K562 (cell line): ENCODE results near the gene DUSP10. TPM values are rescaled to one million over a fixed set of nuclear protein-coding genes. Genes with fewer than 3 reads are reported as not detected.

Source experiments
- ATAC-seq: fragments of 200-7000 bp; cut with Tn5 transposase; 3 replicates; pipeline ENCODE4 v1.9.1; 2020; ENCODE audit warnings: moderate library complexity
- BruUV-seq: library from RNA; stranded (reverse); fragments of 400-500 nt; replicated peaks from 2 replicates; lab custom pipeline; 2021; lab: Mats Ljungman, UMichigan
- CTCF ChIA-PET: fragments of 300-600 bp; formaldehyde crosslinking; extraction: SDS; loops from one replicate; lab custom pipeline; 2021; ENCODE audit warnings: low intra/inter-chr PET ratio; lab: Yijun Ruan, JAX
- POLR2A ChIA-PET: fragments of 300-600, 350-650 bp; sonication (Branson Sonifier 250); formaldehyde crosslinking; extraction: SDS; loops from one replicate; lab custom pipeline; 2021; ENCODE audit warnings: antibody characterized with exemption, inconsistent platforms; lab: Yijun Ruan, JAX
- DNase-seq, 4 experiments: peaks; one replicate each; pipeline versions ENCODE4 v3.0.0 to v3.0.0-alpha.2; 2011 to 2018; ENCODE audit warnings: low spot score in 3 of 4, mixed read lengths in 3 of 4; ENCODE audit errors: extremely low read depth in 1 of 4
- FAIRE-seq: peaks from 2 replicates; lab custom pipeline; 2011; peaks lifted over from hg19 to GRCh38; lab: Jason Lieb, UNC
- H2AFZ ChIP-seq: 2 replicates; pipeline ENCODE4 v1.6.0; 2011; ENCODE audit warnings: low read depth, low read length, control low read depth, inconsistent platforms
- H3K27ac ChIP-seq: fragments of 200-600 bp; 3 replicates; pipeline ENCODE4 v1.8.0; 2011; ENCODE audit warnings: low read depth, mild to moderate bottlenecking, control low read depth, inconsistent platforms, low read length, moderate library complexity, mixed read lengths; ENCODE audit errors: extremely low read depth
- H3K27me3 ChIP-seq, 2 experiments: fragments of 300-600 bp in 1 of 2; 2 replicates in 1 of 2; 3 replicates in 1 of 2; pipeline versions ENCODE4 v1.6.0 to v1.8.0; 2011; ENCODE audit warnings: inconsistent platforms in 2 of 2, low read length in 2 of 2, mild to moderate bottlenecking in 1 of 2, mixed read lengths in 1 of 2, moderate library complexity in 1 of 2; ENCODE audit not compliant: control insufficient read depth in 2 of 2, insufficient read depth in 2 of 2
- H3K36me3 ChIP-seq: fragments of 300-600 bp; 3 replicates; pipeline ENCODE4 v1.8.0; 2011; ENCODE audit warnings: mild to moderate bottlenecking, low read length, inconsistent platforms; ENCODE audit not compliant: control insufficient read depth, insufficient read depth
- H3K4me1 ChIP-seq, 2 experiments: fragments of 200-600 bp in 1 of 2; replicated peaks in 1 of 2; 2 replicates in 1 of 2; 3 replicates in 1 of 2; pipeline versions ENCODE4 v1.5.1 to v1.8.0; 2011; ENCODE audit warnings: inconsistent platforms in 2 of 2, low read length in 2 of 2, mild to moderate bottlenecking in 1 of 2, mixed read lengths in 1 of 2, moderate library complexity in 1 of 2; ENCODE audit not compliant: control insufficient read depth in 2 of 2, insufficient read depth in 2 of 2
- H3K4me2 ChIP-seq: 2 replicates; pipeline ENCODE4 v1.6.1; 2011; ENCODE audit warnings: low read length, control low read depth, inconsistent platforms, mixed read lengths; ENCODE audit not compliant: insufficient read depth
- H3K4me3 ChIP-seq: fragments of 200-600 bp; sonication (generic), shearing (Covaris generic); 2 replicates; pipeline ENCODE4 v1.5.1; 2016; ENCODE audit warnings: control low read depth, inconsistent platforms
- H3K79me2 ChIP-seq: fragments of 200-600 bp; 3 replicates; pipeline ENCODE4 v1.8.0; 2011; ENCODE audit warnings: low read length, inconsistent platforms; ENCODE audit not compliant: control insufficient read depth, insufficient read depth
- H3K9ac ChIP-seq, 2 experiments: 2 replicates each; pipeline versions ENCODE4 v1.6.0 to v1.6.1; 2011; ENCODE audit warnings: low read depth in 2 of 2, low read length in 2 of 2, control low read depth in 1 of 2, inconsistent platforms in 1 of 2, mild to moderate bottlenecking in 1 of 2, mixed read lengths in 1 of 2; ENCODE audit not compliant: insufficient read depth in 1 of 2
- H3K9me1 ChIP-seq: one replicate; pipeline ENCODE4 v1.6.0; 2011; ENCODE audit warnings: inconsistent platforms, mild to moderate bottlenecking, low read length, moderate library complexity; ENCODE audit not compliant: control insufficient read depth, insufficient read depth
- H3K9me3 ChIP-seq: replicated peaks from 2 replicates; pipeline ENCODE4 v1.5.1; 2011; ENCODE audit warnings: low read depth, low read length, inconsistent platforms; ENCODE audit not compliant: control insufficient read depth, insufficient read depth
- H4K20me1 ChIP-seq: replicated peaks from 2 replicates; pipeline ENCODE4 v1.6.1; 2011; ENCODE audit warnings: low read length, inconsistent platforms, mixed read lengths; ENCODE audit not compliant: control insufficient read depth, insufficient read depth
- ATF7 ChIP-seq: fragments of 450-650 bp; IDR thresholded peaks from 2 replicates; pipeline ENCODE4 v1.7.1; 2014; ENCODE audit warnings: mild to moderate bottlenecking, moderate library complexity
- BCOR ChIP-seq: fragments of 450-650 bp; IDR thresholded peaks from 2 replicates; pipeline ENCODE4 v1.6.1; 2016
- BDP1 ChIP-seq: IDR thresholded peaks from 3 replicates; pipeline ENCODE4 v1.6.1; 2011; ENCODE audit not compliant: insufficient read length, insufficient read depth
- CSDE1 ChIP-seq, 2 experiments: fragments of 450-650 bp; IDR thresholded peaks; 2 replicates each; pipeline ENCODE4 v1.6.1; 2016; ENCODE audit warnings: mild to moderate bottlenecking in 1 of 2
- HOXB6 ChIP-seq: fragments of 250-450 bp; sonication (Bioruptor Pico); IDR thresholded peaks from 2 replicates; pipeline ENCODE4 v1.5.1; 2022; ENCODE audit warnings: mild to moderate bottlenecking, borderline replicate concordance
- NFRKB ChIP-seq: fragments of 450-650 bp; IDR thresholded peaks from 2 replicates; pipeline ENCODE4 v1.6.1; 2016; ENCODE audit warnings: low read depth
- RAD21 ChIP-seq, 2 experiments: fragments of 250-450 bp in 1 of 2; fragments of 450-650 bp in 1 of 2; sonication (Bioruptor Pico) in 1 of 2; formaldehyde crosslinking in 1 of 2; IDR thresholded peaks in 1 of 2; conservative IDR thresholded peaks in 1 of 2; 2 replicates each; pipeline versions ENCODE4 v1.4.0 to v1.8.0; 2020 to 2022; ENCODE audit warnings: mild to moderate bottlenecking in 2 of 2, moderate library complexity in 1 of 2
- WGBS: fragments of 100-300 bp; shearing (Covaris generic); methylation state at CpG from one replicate; pipeline ENCODE4 v1.1.6; 2016; ENCODE audit warnings: low coverage, mixed read lengths; ENCODE audit not compliant: insufficient coverage; ENCODE audit errors: missing lambda C conversion rate; 5-methylcytosine and 5-hydroxymethylcytosine counted together
- in situ Hi-C: fragments of 300-500 bp; cut with MboI; formaldehyde crosslinking; loops from 4 replicates; pipeline ENCODE4 v1.15.0; 2018; ENCODE audit warnings: inconsistent platforms, mixed read lengths
- intact Hi-C: fragments of 100-400 bp; cut with micrococcal nuclease; formaldehyde crosslinking; loops from 2 replicates; pipeline ENCODE4 v1.14.2; 2022
- polyA plus RNA-seq, 8 experiments: library from polyadenylated mRNA; depleted of rRNA in 4 of 8; stranded (reverse) in 5 of 8; unstranded in 3 of 8; fragments of >200 nt; fragmentation: Nextera tagmentation in 2 of 8; fragmentation: Illumina TruSeq in 1 of 8; extraction: Ambion mirVana in 2 of 8; extraction: Trizol in 1 of 8; gene quantifications; 2 replicates each; pipeline versions ENCODE4 v1.2.1 to v1.2.3, GENCODE V29; 2011 to 2014; ENCODE audit warnings: inconsistent platforms in 1 of 8, missing spikeins in 1 of 8
- total RNA-seq, 7 experiments: library from RNA; depleted of rRNA in 6 of 7; stranded (reverse); fragments of >200 nt in 6 of 7; fragmentation: Illumina TruSeq in 2 of 7; extraction: Trizol in 2 of 7; gene quantifications; 2 replicates each; pipeline versions ENCODE4 v1.2.1 to v1.2.3, GENCODE V29; 2011 to 2021; ENCODE audit warnings: low replicate concordance in 1 of 7
- TF ChIP-seq, protein P1 (sequence below): sonication (generic); formaldehyde crosslinking; IDR thresholded peaks from 2 replicates; pipeline ENCODE4 v1.8.1; 2023; ENCODE audit warnings: mild to moderate bottlenecking, missing genetic modification reagents
- TF ChIP-seq, protein P2 (sequence below), 3 experiments: IDR thresholded peaks in 2 of 3; conservative IDR thresholded peaks in 1 of 3; 2 replicates each; pipeline ENCODE4 v1.5.1; 2011 to 2012; ENCODE audit warnings: low read length in 3 of 3, mild to moderate bottlenecking in 3 of 3, control low read depth in 2 of 3, improper control_type of control experiment in 1 of 3, inconsistent platforms in 1 of 3, low read depth in 1 of 3, mixed read lengths in 1 of 3, moderate library complexity in 1 of 3; ENCODE audit not compliant: insufficient read depth in 2 of 3

Gene DUSP10
- total and polyA plus RNA-seq, 9 of the 15 experiments (the other 6 are each of a cell fraction or from before 2014, with no cell fraction given): 1.7 to 8.3 (median 6.1) TPM

- Histone ChIP-seq H3K4me2 (no peak overlapping the region), H3K79me2 (no peaks in the 10 kb centered on the region), H3K9ac (no peak overlapping the region), H3K27me3 (no peaks in the 10 kb centered on the region; a peak in 1 of 5 replicates), H2AFZ (no peak overlapping the region), H4K20me1 (no peaks in the 10 kb centered on the region), H3K4me3 (no peak overlapping the region), H3K4me1 (no peaks in the 10 kb centered on the region; a peak in 1 of 5 replicates), H3K27ac (no peak overlapping the region), H3K9me1 (no peaks in the 10 kb centered on the region), H3K36me3 (no peaks in the 10 kb centered on the region), H3K9me3 (no peaks in the 10 kb centered on the region)
- TF ChIP-seq ATF7 (no peak), HOXB6 (CRISPR knock-in tag) (no peak), RAD21 (CRISPR knock-in tag; conservative IDR thresholded peaks at IDR 0.05 in 1 of 2, IDR thresholded peaks at IDR 0.05 in 1 of 2) (no peak), BCOR (no peak), NFRKB (no peak), BDP1 (no peak), CSDE1 (IDR thresholded peaks at IDR 0.05) (no peak)
- TF ChIP-seq, protein P1, sequence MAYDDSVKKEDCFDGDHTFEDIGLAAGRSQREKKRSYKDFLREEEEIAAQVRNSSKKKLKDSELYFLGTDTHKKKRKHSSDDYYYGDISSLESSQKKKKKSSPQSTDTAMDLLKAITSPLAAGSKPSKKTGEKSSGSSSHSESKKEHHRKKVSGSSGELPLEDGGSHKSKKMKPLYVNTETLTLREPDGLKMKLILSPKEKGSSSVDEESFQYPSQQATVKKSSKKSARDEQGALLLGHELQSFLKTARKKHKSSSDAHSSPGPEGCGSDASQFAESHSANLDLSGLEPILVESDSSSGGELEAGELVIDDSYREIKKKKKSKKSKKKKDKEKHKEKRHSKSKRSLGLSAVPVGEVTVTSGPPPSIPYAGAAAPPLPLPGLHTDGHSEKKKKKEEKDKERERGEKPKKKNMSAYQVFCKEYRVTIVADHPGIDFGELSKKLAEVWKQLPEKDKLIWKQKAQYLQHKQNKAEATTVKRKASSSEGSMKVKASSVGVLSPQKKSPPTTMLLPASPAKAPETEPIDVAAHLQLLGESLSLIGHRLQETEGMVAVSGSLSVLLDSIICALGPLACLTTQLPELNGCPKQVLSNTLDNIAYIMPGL: no peak
- TF ChIP-seq, protein P2, sequence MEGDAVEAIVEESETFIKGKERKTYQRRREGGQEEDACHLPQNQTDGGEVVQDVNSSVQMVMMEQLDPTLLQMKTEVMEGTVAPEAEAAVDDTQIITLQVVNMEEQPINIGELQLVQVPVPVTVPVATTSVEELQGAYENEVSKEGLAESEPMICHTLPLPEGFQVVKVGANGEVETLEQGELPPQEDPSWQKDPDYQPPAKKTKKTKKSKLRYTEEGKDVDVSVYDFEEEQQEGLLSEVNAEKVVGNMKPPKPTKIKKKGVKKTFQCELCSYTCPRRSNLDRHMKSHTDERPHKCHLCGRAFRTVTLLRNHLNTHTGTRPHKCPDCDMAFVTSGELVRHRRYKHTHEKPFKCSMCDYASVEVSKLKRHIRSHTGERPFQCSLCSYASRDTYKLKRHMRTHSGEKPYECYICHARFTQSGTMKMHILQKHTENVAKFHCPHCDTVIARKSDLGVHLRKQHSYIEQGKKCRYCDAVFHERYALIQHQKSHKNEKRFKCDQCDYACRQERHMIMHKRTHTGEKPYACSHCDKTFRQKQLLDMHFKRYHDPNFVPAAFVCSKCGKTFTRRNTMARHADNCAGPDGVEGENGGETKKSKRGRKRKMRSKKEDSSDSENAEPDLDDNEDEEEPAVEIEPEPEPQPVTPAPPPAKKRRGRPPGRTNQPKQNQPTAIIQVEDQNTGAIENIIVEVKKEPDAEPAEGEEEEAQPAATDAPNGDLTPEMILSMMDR (IDR thresholded peaks at IDR 0.05 in 2 of 3, conservative IDR thresholded peaks at IDR 0.05 in 1 of 3; ENCODE audit: insufficient read depth in 2 of 3, low read depth in 1 of 3, low read length in 3 of 3): no peak
- ChIA-PET POLR2A (interaction anchor here (0.5 kb wide), 1 partner anchor 19 kb away, joined by 3 read pairs; no protein-coding TSS in a partner anchor), CTCF (no interaction called here)
- FAIRE-seq: no peak
- no peak for ATAC-seq
- intact Hi-C loops: no loop called here
- DNase-seq: no peak
- in situ Hi-C loops: no loop called here
- BruUV-seq: no TSS peak
- WGBS: 25% methylated on average over 4 of the region's 4 CpGs
Measured at GRCh38 chr1:221775206-221775605, 33.3 kb upstream of the DUSP10 start.
